IMR-90 (cell line): ENCODE measurements around the gene TNS3. TPM values are rescaled to one million over a fixed set of nuclear protein-coding genes. Genes with fewer than 3 reads are reported as not detected.

Source experiments
- ATAC-seq: fragments of 200-7000 bp; cut with Tn5 transposase; 2 replicates; pipeline ENCODE4 v1.9.1; 2020; ENCODE audit warnings: low read depth, mild to moderate bottlenecking, moderate library complexity
- BruUV-seq: library from RNA; stranded (reverse); fragments of 400-500 nt; replicated peaks from 2 replicates; lab custom pipeline; 2021; lab: Mats Ljungman, UMichigan
- CTCF ChIA-PET: fragments of 300-600 bp; formaldehyde crosslinking; extraction: SDS; loops from one replicate; lab custom pipeline; 2021; ENCODE audit warnings: antibody characterized with exemption; lab: Yijun Ruan, JAX
- POLR2A ChIA-PET: fragments of 300-600 bp; sonication (Branson Sonifier 250); formaldehyde crosslinking; loops from one replicate; lab custom pipeline; 2022; ENCODE audit warnings: antibody characterized with exemption; ENCODE audit not compliant: unreplicated experiment; lab: Charles Lee
- DNase-seq: peaks from one replicate; pipeline ENCODE4 v3.0.0; 2013
- H2AFZ ChIP-seq: replicated peaks from 2 replicates; pipeline ENCODE3; 2013; ENCODE audit warnings: low read length, mild to moderate bottlenecking; ENCODE audit not compliant: poor library complexity
- H2AK5ac ChIP-seq: 2 replicates; pipeline ENCODE4 v1.6.1; 2013; ENCODE audit warnings: low read depth, low read length, inconsistent platforms
- H2AK9ac ChIP-seq: replicated peaks from 2 replicates; pipeline ENCODE3; 2013; ENCODE audit warnings: mild to moderate bottlenecking, low read depth, low read length, moderate library complexity; ENCODE audit not compliant: poor library complexity
- H2BK120ac ChIP-seq: 2 replicates; pipeline ENCODE4 v1.6.1; 2013; ENCODE audit warnings: low read depth, low read length, inconsistent platforms
- H2BK15ac ChIP-seq: 3 replicates; pipeline ENCODE4 v1.6.1; 2013; ENCODE audit warnings: low read depth, low read length, inconsistent platforms
- H2BK20ac ChIP-seq: 2 replicates; pipeline ENCODE4 v1.6.1; 2013; ENCODE audit warnings: low read depth, mild to moderate bottlenecking, inconsistent platforms, low read length, moderate library complexity
- H2BK5ac ChIP-seq: 2 replicates; pipeline ENCODE4 v1.6.1; 2013; ENCODE audit warnings: mild to moderate bottlenecking, low read depth, low read length, inconsistent platforms; ENCODE audit not compliant: poor library complexity, severe bottlenecking
- H3K14ac ChIP-seq: replicated peaks from 2 replicates; pipeline ENCODE4 v1.6.1; 2013; ENCODE audit warnings: low read depth, low read length, inconsistent platforms
- H3K18ac ChIP-seq: 2 replicates; pipeline ENCODE4 v1.6.1; 2013; ENCODE audit warnings: low read depth, low read length, control low read depth
- H3K23ac ChIP-seq: 2 replicates; pipeline ENCODE4 v1.6.1; 2013; ENCODE audit warnings: low read depth, low read length, inconsistent platforms
- H3K27ac ChIP-seq: 2 replicates; pipeline ENCODE4 v1.5.1; 2013; ENCODE audit warnings: mild to moderate bottlenecking, control low read depth, low read length; ENCODE audit not compliant: insufficient read depth
- H3K27me3 ChIP-seq: 2 replicates; pipeline ENCODE4 v1.6.1; 2013; ENCODE audit warnings: low read length; ENCODE audit not compliant: control insufficient read depth, insufficient read depth
- H3K36me3 ChIP-seq: 2 replicates; pipeline ENCODE4 v1.6.1; 2013; ENCODE audit warnings: low read length, mixed read lengths; ENCODE audit not compliant: control insufficient read depth, insufficient read depth
- H3K4ac ChIP-seq: 2 replicates; pipeline ENCODE4 v1.6.1; 2013; ENCODE audit warnings: low read depth, low read length, inconsistent platforms
- H3K4me1 ChIP-seq: 2 replicates; pipeline ENCODE4 v1.6.1; 2013; ENCODE audit warnings: low read length, mixed read lengths; ENCODE audit not compliant: control insufficient read depth, insufficient read depth
- H3K4me2 ChIP-seq: 2 replicates; pipeline ENCODE4 v1.6.1; 2013; ENCODE audit warnings: low read depth, mild to moderate bottlenecking, control low read depth, low read length, moderate library complexity
- H3K4me3 ChIP-seq: 2 replicates; pipeline ENCODE4 v1.5.1; 2013; ENCODE audit warnings: low read depth, mild to moderate bottlenecking, control low read depth, low read length, moderate library complexity; ENCODE audit not compliant: insufficient read depth
- H3K56ac ChIP-seq: 2 replicates; pipeline ENCODE4 v1.6.1; 2013; ENCODE audit warnings: low read length, inconsistent platforms; ENCODE audit not compliant: insufficient read depth; ENCODE audit errors: extremely low read depth
- H3K79me1 ChIP-seq, 2 experiments: 2 replicates each; pipeline ENCODE4 v1.6.1; 2013; ENCODE audit warnings: low read length in 2 of 2, inconsistent platforms in 1 of 2, low read depth in 1 of 2
- H3K9ac ChIP-seq: 2 replicates; pipeline ENCODE4 v1.6.1; 2013; ENCODE audit warnings: low read depth, low read length, control low read depth
- H3K9me1 ChIP-seq: 2 replicates; pipeline ENCODE4 v1.6.1; 2013; ENCODE audit warnings: low read length, inconsistent platforms; ENCODE audit not compliant: insufficient read depth
- H3K9me3 ChIP-seq: 2 replicates; pipeline ENCODE4 v1.6.1; 2013; ENCODE audit warnings: low read length; ENCODE audit not compliant: control insufficient read depth, insufficient read depth
- H4K20me1 ChIP-seq: 2 replicates; pipeline ENCODE4 v1.6.1; 2013; ENCODE audit warnings: low read length, inconsistent platforms; ENCODE audit not compliant: insufficient read depth
- H4K5ac ChIP-seq: 2 replicates; pipeline ENCODE4 v1.6.1; 2013; ENCODE audit warnings: mild to moderate bottlenecking, low read depth, low read length, control low read depth
- H4K8ac ChIP-seq, 2 experiments: 2 replicates each; pipeline ENCODE4 v1.6.1; 2013; ENCODE audit warnings: low read depth in 2 of 2, low read length in 2 of 2, control low read depth in 1 of 2, inconsistent platforms in 1 of 2
- H4K91ac ChIP-seq: 2 replicates; pipeline ENCODE4 v1.6.1; 2013; ENCODE audit warnings: low read depth, low read length, inconsistent platforms; ENCODE audit not compliant: insufficient read depth
- CEBPB ChIP-seq: IDR thresholded peaks from 2 replicates; pipeline ENCODE4 v1.6.1; 2012; ENCODE audit warnings: low read depth, low read length, improper control_type of control experiment
- CTCF ChIP-seq: conservative IDR thresholded peaks from 2 replicates; pipeline ENCODE4 v1.5.1; 2012; ENCODE audit warnings: mild to moderate bottlenecking, low read depth, low read length, improper control_type of control experiment
- ELK1 ChIP-seq: fragments of 150-350 bp; IDR thresholded peaks from 2 replicates; pipeline ENCODE4 v1.6.1; 2016; ENCODE audit warnings: low read depth, mild to moderate bottlenecking, low read length, moderate library complexity, borderline replicate concordance
- FOS ChIP-seq: fragments of 150-350 bp; IDR thresholded peaks from 2 replicates; pipeline ENCODE4 v1.6.1; 2016; ENCODE audit warnings: low read depth, low read length
- MAZ ChIP-seq: IDR thresholded peaks from 2 replicates; pipeline ENCODE4 v1.6.1; 2012; ENCODE audit warnings: low read depth, mild to moderate bottlenecking, low read length, improper control_type of control experiment, moderate library complexity, borderline replicate concordance
- MXI1 ChIP-seq: IDR thresholded peaks from 2 replicates; pipeline ENCODE4 v1.6.1; 2012; ENCODE audit warnings: low read depth, mild to moderate bottlenecking, low read length, moderate library complexity, borderline replicate concordance
- NFE2L2 ChIP-seq: fragments of 150-350 bp; IDR thresholded peaks from 2 replicates; pipeline ENCODE4 v1.6.1; 2016; ENCODE audit warnings: low read depth, mild to moderate bottlenecking, low read length
- POLR2A ChIP-seq: IDR thresholded peaks from 2 replicates; pipeline ENCODE4 v1.6.1; 2012; ENCODE audit warnings: mild to moderate bottlenecking, low read depth, low read length
- RAD21 ChIP-seq: IDR thresholded peaks from 2 replicates; pipeline ENCODE4 v1.6.1; 2012; ENCODE audit warnings: low read length, improper control_type of control experiment
- RCOR1 ChIP-seq: IDR thresholded peaks from 2 replicates; pipeline ENCODE4 v1.6.1; 2012; ENCODE audit warnings: mild to moderate bottlenecking, low read length, improper control_type of control experiment; ENCODE audit not compliant: insufficient replicate concordance
- SMC3 ChIP-seq: fragments of 150-350 bp; IDR thresholded peaks from 2 replicates; pipeline ENCODE4 v1.6.1; 2016; ENCODE audit warnings: low read depth, mild to moderate bottlenecking, antibody characterized with exemption, low read length, moderate library complexity
- USF2 ChIP-seq: fragments of 150-350 bp; IDR thresholded peaks from 2 replicates; pipeline ENCODE4 v1.6.1; 2017; ENCODE audit warnings: mild to moderate bottlenecking, antibody characterized with exemption, low read length, low read depth
- WGBS, 2 experiments: methylation state at CpG; one replicate each; pipeline versions ENCODE4 v1.1.5 to v1.1.7; 2013; ENCODE audit warnings: missing lambda C conversion rate in 2 of 2; ENCODE audit not compliant: insufficient read length in 1 of 2; ENCODE audit errors: extremely low coverage in 2 of 2; 5-methylcytosine and 5-hydroxymethylcytosine counted together
- dilution Hi-C: fragments of 300-500 bp; cut with HindIII; formaldehyde crosslinking; loops from one replicate; pipeline ENCODE4 v1.14.3; 2018; ENCODE audit warnings: low sequenced_read_pairs; ENCODE audit not compliant: unreplicated experiment
- in situ Hi-C: fragments of 300-500 bp; cut with MboI; formaldehyde crosslinking; loops from 3 replicates; pipeline ENCODE4 v1.14.3; 2019; ENCODE audit warnings: low sequenced_read_pairs, inconsistent platforms, mixed read lengths
- intact Hi-C: fragments of 100-400 bp; cut with micrococcal nuclease; formaldehyde crosslinking; loops from 2 replicates; pipeline ENCODE4 v1.10.0; 2022
- polyA plus RNA-seq, 3 experiments: library from polyadenylated mRNA; depleted of rRNA; stranded (reverse); fragments of >200 nt; gene quantifications; 2 replicates each; pipeline ENCODE4 v1.2.3, GENCODE V29; 2012; ENCODE audit warnings: low replicate concordance in 1 of 3
- total RNA-seq: library from RNA; depleted of rRNA; stranded (reverse); fragments of >200 nt; gene quantifications from 2 replicates; pipeline ENCODE4 v1.2.3, GENCODE V29; 2012

The TNS3 gene
- total and polyA plus RNA-seq, 2 of the 4 experiments (the other 2 are of a cell fraction): 64.3 to 79.2 TPM

- Histone ChIP-seq H3K4ac (no peak overlapping the region), H2BK120ac (no peak overlapping the region), H3K4me1 (peaks cover 8% of the 10 kb centered on the region), H2AK9ac (no peak overlapping the region), H4K20me1 (peaks cover 91% of the 10 kb centered on the region), H3K36me3 (peaks cover 37% of the 10 kb centered on the region), H2BK5ac (no peak overlapping the region), H3K27ac (no peak overlapping the region), H3K4me3 (no peak overlapping the region), H4K91ac (no peak overlapping the region), H3K27me3 (no peaks in the 10 kb centered on the region), H3K9me1 (peaks cover 46% of the 10 kb centered on the region), H3K4me2 (no peak overlapping the region), H2AFZ (no peak overlapping the region), H3K79me1 (peaks cover 39 to 86% of the 10 kb centered on the region in 2 experiments), H3K9me3 (no peaks in the 10 kb centered on the region), H2BK15ac (no peak overlapping the region), H4K8ac (no peak overlapping the region), H2BK20ac (no peak overlapping the region), H3K56ac (no peak overlapping the region), H4K5ac (no peak overlapping the region), H3K9ac (no peak overlapping the region), H2AK5ac (no peak overlapping the region), H3K23ac (no peak overlapping the region), H3K14ac (no peak overlapping the region), H3K18ac (no peak overlapping the region)
- ATAC-seq (no peak), DNase-seq (no peak)
- in situ Hi-C loops (no loop called here), dilution Hi-C loops (no loop called here), intact Hi-C loops (no loop called here)
- CTCF ChIA-PET: no interaction called here
- TF ChIP-seq RAD21: no peak
- TF ChIP-seq FOS: no peak
- no peak for TF ChIP-seq MXI1
- TF ChIP-seq NFE2L2: no peak
- no peak for TF ChIP-seq CTCF
- TF ChIP-seq POLR2A: no peak
- no peak for TF ChIP-seq MAZ
- no peak for TF ChIP-seq ELK1
- TF ChIP-seq SMC3: no peak
- TF ChIP-seq USF2: no peak
- TF ChIP-seq RCOR1: no peak
- TF ChIP-seq CEBPB: no peak
- no TSS peak for BruUV-seq
- 88% methylated on average over 11 of the region's 15 CpGs; no CpG with 5 or more reads in 1 of the 2 experiments for WGBS, 2 experiments
- POLR2A ChIA-PET: no interaction called here
Observed at GRCh38 chr7:47370461-47371042, 211.4 kb downstream of the TNS3 start.
